ENCODE data around the gene TMEM256.

TMEM256 gene

DNA sequence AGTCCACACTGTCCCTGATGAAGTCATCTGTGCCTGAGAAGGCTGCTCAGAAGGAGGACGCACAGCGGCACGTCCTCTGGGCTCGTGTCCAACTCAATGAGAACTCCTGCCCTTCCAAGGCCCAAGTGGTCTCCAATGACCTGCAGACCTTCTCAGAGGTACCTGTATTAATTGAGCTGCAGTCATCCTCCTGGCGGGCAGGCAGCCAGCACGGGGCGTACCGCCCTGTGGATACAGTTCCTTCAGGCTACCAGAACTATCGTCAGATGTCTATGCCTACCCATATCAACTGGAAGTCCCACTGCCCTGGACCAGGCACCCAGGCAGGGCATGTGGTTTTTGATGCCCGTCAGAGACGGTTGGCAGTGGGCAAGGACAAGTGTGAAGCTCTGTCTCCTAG lies 28.4 kb upstream of the TMEM256 start:
- DNase-seq = no peak
- in situ Hi-C loops (cut with MboI; ENCODE audit: low pct_unique_long_range_greater_than_20kb, low sequenced_read_pairs) = no loop called here

DNA sequence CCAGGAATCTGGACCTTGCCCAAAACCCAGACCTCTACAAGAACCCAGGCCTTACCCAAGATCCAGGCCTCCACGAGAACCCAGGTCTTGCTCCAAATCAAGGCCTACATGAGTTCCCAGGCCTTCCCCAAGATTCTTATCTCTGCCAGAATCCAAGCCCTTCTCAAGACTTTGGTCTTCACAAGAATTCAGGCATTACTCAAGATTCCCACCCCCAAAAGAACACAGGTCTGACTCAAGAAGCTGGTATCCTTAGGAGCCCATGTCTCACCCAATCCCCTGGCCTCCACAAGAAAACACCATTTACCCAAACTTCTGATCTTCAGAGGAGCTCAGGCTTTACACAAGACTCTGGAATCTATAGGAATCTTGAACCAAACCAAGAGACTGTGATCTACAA lies 27.3 kb upstream of the TMEM256 start:
- in situ Hi-C loops (cut with MboI; ENCODE audit: low pct_unique_long_range_greater_than_20kb, low sequenced_read_pairs) = no loop called here
- DNase-seq = no peak

GRCh38 chr17:7429722-7430121 lies 25.8 kb upstream of the TMEM256 start:
- no peak for DNase-seq
- in situ Hi-C loops (cut with MboI; ENCODE audit: low pct_unique_long_range_greater_than_20kb, low sequenced_read_pairs) = no loop called here

DNA sequence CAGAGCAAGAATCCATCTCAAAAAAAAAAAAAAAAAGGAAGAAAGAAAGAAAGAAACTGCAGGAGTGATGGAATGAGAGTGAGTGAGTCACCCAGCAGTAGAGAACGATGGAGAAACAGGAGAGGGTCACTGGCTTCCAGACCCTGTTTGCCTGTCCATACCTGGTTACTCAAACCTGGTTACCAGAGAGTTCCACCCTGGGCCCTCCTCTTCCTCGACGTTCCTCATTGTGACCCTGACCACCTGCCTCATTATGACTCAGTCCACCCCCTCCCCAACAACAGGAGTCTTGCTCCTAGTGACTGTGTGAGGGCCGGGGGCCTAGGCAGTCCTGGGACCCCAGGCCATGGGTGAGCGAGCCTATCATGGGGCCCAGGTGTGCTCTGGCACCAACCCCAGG lies 24.7 kb upstream of the TMEM256 start, which contains the start of gene SPEM3:
Gene SPEM3, plus strand, starts transcription at position 301 of the 400 bp plus-strand sequence. Its CDS starts 46 bp downstream, at position 347.
- DNase-seq = no peak
- in situ Hi-C loops (cut with MboI; ENCODE audit: low pct_unique_long_range_greater_than_20kb, low sequenced_read_pairs) = no loop called here

GRCh38 chr17:7427549-7427948 lies 23.7 kb upstream of the TMEM256 start:
- in situ Hi-C loops (cut with MboI; ENCODE audit: low pct_unique_long_range_greater_than_20kb, low sequenced_read_pairs) = no loop called here

GRCh38 chr17:7426896-7427489 lies 23.1 kb upstream of the TMEM256 start:
- in situ Hi-C loops (cut with MboI; ENCODE audit: low pct_unique_long_range_greater_than_20kb, low sequenced_read_pairs) = no loop called here
- no peak for DNase-seq

More at GRCh38 chr17:7427549-7427948, 23.7 kb upstream of the TMEM256 start:
- no peak for DNase-seq

- DNase-seq = no peak
- in situ Hi-C loops (cut with MboI; ENCODE audit: low pct_unique_long_range_greater_than_20kb, low sequenced_read_pairs) = no loop called here
These were observed 22.4 kb upstream of the TMEM256 start for GRCh38 chr17:7426203-7426863.

DNA sequence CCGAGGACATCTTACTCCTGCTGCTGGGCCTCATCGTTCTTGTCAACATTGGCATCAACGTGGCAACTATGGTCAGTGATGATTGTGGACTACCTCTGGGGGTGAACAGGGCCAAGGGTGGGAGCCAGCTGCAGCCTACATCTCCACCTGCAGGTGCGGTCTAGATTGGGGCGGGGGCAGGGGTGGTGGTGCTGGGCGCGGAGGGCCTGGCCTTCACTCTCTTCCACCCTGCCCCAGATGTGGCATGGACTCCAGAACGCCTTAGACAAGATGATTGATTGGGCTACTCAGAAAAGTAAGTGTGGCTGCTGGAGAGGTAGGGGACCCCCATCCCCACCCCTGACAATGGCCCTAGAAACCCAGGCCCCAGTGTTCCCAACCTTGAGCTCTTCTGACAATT lies 21.9 kb upstream of the TMEM256 start:
- in situ Hi-C loops (cut with MboI; ENCODE audit: low pct_unique_long_range_greater_than_20kb, low sequenced_read_pairs) = no loop called here
- no peak for DNase-seq

DNA sequence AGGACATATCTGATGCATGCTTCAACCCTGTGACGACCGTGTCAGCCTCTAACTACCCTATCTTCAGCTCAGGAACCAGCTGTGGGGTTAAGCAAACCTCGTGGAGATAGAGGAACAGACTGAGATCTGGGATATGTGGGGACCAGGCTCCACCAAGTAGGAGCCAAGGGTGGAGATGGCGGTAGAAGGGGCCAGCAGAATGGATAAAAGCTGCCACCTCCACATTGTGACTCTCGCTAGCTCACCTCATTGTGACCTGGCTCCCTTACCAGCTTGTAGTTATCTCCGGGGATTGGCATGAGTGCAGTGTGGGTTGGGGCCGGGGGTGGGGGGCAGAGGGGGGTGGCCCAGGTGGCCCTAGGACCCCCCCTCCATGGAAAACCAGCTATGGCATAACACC lies 21.4 kb upstream of the TMEM256 start, which contains the start of gene SPEM2:
Gene SPEM2, plus strand, starts transcription at position 301 of the 400 bp plus-strand sequence. Its CDS starts 73 bp downstream, at position 374.
- DNase-seq = no peak
- in situ Hi-C loops (cut with MboI; ENCODE audit: low pct_unique_long_range_greater_than_20kb, low sequenced_read_pairs) = no loop called here

DNA sequence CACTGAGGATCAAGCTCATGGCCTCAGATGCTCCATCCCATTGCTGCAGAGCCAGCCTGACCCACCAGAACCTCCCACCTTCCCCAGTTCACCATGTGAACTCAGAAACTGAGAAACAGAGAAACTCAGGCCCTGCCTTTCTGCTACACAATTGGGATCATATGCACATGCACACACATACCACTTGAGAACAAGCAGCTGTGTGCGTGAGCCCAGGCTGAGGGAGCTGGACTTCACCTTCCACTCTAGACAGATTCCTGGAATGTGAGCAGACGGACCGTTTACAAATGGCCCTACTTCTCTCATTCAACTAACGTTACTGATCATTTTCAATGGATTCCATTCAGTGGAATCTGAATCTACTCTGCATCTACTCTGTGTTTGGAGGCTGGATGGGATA lies 19.8 kb upstream of the TMEM256 start:
- DNase-seq = no peak
- in situ Hi-C loops (cut with MboI; ENCODE audit: low pct_unique_long_range_greater_than_20kb, low sequenced_read_pairs) = no loop called here

- in situ Hi-C loops (cut with MboI; ENCODE audit: low pct_unique_long_range_greater_than_20kb, low sequenced_read_pairs) = no loop called here
- no peak for DNase-seq
These were observed 17.3 kb upstream of the TMEM256 start for GRCh38 chr17:7421186-7421585.

- no peak for DNase-seq
- in situ Hi-C loops (cut with MboI; ENCODE audit: low pct_unique_long_range_greater_than_20kb, low sequenced_read_pairs) = no loop called here
These were observed 16.1 kb upstream of the TMEM256 start, which contains the start of gene SPEM1 for GRCh38 chr17:7419819-7420610. Gene SPEM1 (plus strand): TSS chr17:7420324. CDS start chr17:7420385, 61 bp downstream.

GRCh38 chr17:7418472-7419152 lies 14.7 kb upstream of the TMEM256 start:
- no peak for DNase-seq
- in situ Hi-C loops (cut with MboI; ENCODE audit: low pct_unique_long_range_greater_than_20kb, low sequenced_read_pairs) = no loop called here

GRCh38 chr17:7417056-7417655 lies 13.3 kb upstream of the TMEM256 start:
- in situ Hi-C loops (cut with MboI; ENCODE audit: low pct_unique_long_range_greater_than_20kb, low sequenced_read_pairs) = no loop called here
- DNase-seq = no peak

GRCh38 chr17:7416323-7416722 lies 12.4 kb upstream of the TMEM256 start:
- in situ Hi-C loops (cut with MboI; ENCODE audit: low pct_unique_long_range_greater_than_20kb, low sequenced_read_pairs) = no loop called here

DNA sequence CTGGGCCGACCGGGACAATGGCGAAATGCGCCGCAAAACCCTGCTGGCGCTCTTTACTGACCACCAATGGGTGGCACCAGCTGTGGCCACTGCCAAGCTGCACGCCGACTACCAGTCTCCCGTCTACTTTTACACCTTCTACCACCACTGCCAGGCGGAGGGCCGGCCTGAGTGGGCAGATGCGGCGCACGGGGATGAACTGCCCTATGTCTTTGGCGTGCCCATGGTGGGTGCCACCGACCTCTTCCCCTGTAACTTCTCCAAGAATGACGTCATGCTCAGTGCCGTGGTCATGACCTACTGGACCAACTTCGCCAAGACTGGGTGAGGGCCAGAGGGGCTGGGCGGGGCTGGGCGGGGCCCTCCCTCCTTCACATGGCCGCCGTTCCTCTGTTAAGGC lies 11.9 kb upstream of the TMEM256 start:
- DNase-seq = no peak
- in situ Hi-C loops (cut with MboI; ENCODE audit: low pct_unique_long_range_greater_than_20kb, low sequenced_read_pairs) = no loop called here

More at GRCh38 chr17:7416323-7416722, 12.4 kb upstream of the TMEM256 start:
- DNase-seq = no peak

GRCh38 chr17:7414837-7415236 lies 10.9 kb upstream of the TMEM256 start:
- no peak for DNase-seq
- in situ Hi-C loops (cut with MboI; ENCODE audit: low pct_unique_long_range_greater_than_20kb, low sequenced_read_pairs) = no loop called here

DNA sequence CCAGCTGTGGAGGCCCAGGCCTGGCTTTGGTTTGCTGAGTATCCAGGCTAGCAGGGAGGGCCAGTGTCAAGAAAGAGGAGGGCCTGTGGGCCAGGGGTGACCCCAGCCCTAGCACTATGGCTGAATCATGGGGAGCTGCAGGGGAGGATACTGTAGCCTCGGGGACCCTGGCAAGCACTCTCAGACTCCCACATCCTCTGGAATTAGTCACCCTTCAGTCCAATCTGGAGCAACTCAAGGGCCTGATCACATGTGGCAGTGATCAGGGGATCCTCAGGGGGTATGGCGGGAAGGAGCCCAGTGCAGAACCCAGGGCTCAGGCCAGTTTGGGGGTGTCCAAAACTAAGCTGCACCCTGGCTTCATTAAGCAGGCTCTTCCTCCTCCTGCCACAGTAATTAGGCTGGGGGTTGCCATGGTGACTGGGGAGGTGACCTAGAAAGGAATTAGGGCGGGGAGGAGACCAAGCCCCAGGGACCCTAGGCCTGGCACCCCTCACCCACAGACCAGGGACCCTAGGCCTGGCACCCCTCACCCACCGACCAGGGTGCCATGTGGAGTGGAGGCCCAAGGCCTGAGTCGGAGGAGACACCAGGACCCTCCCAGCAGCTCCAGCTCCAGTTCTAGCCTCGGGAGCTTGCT lies 9.6 kb upstream of the TMEM256 start:
- in situ Hi-C loops (cut with MboI; ENCODE audit: low pct_unique_long_range_greater_than_20kb, low sequenced_read_pairs) = no loop called here
- DNase-seq = no peak

DNA sequence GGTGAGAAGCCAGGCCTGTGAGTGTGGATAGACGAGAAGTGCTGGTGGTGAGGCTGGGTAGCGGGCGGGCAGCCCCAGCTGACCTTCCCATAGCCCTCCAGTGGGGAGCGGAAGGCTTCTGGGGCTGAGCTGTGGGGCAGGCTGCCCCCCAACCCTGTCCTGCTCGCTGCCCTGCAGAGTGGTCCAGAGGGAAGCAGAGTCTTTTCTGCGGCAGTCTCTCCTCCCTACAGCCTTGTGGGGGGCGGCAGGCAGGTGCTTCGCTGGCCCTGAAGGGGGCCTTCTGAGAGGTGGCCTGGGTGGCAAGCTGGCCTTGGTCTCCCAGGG lies 7.5 kb upstream of the TMEM256 start:
- no peak for DNase-seq
- in situ Hi-C loops (cut with MboI; ENCODE audit: low pct_unique_long_range_greater_than_20kb, low sequenced_read_pairs) = no loop called here

Measured in KBM-7 (cell line).